MCF 10A (cell line): ENCODE measurements around the gene PRRC2B. TPM values are rescaled to one million over a fixed set of nuclear protein-coding genes. Genes with fewer than 3 reads are reported as not detected.
"Not testable (repeated sequence)": the region's sequence is repeated elsewhere in the genome, so short reads cannot be mapped to it uniquely, and the experiment has no call there.

Experiments used
- BruUV-seq: library from RNA; stranded (reverse); fragments of 400-500 nt; replicated peaks from 2 replicates; lab custom pipeline; 2021; lab: Mats Ljungman, UMichigan
- CTCF ChIA-PET: fragments of 300-600 bp; sonication (Branson Sonifier 250); formaldehyde crosslinking; extraction: SDS; loops from one replicate; lab custom pipeline; 2021; ENCODE audit warnings: antibody characterized with exemption, inconsistent platforms; lab: Yijun Ruan, JAX
- POLR2A ChIA-PET: fragments of 300-600, 350-650 bp; sonication (Branson Sonifier 250); formaldehyde crosslinking; extraction: SDS; loops from one replicate; lab custom pipeline; 2020; ENCODE audit warnings: antibody characterized with exemption, inconsistent platforms; lab: Yijun Ruan, JAX
- DNase-seq: peaks from one replicate; pipeline ENCODE4 v3.0.0-alpha.2; 2018; ENCODE audit not compliant: unreplicated experiment
- H3K27ac Mint-ChIP-seq: one replicate; pipeline ENCODE4 v1.8.0; 2022; ENCODE audit warnings: mild to moderate bottlenecking, low read depth, mixed read lengths; ENCODE audit not compliant: unreplicated experiment
- H3K27me3 Mint-ChIP-seq: one replicate; pipeline ENCODE4 v1.8.0; 2022; ENCODE audit warnings: mixed read lengths; ENCODE audit not compliant: insufficient read depth, unreplicated experiment
- H3K36me3 Mint-ChIP-seq: one replicate; pipeline ENCODE4 v1.8.0; 2022; ENCODE audit warnings: mild to moderate bottlenecking, moderate library complexity, mixed read lengths; ENCODE audit not compliant: insufficient read depth, unreplicated experiment
- H3K4me1 Mint-ChIP-seq: one replicate; pipeline ENCODE4 v1.8.0; 2022; ENCODE audit warnings: mixed read lengths; ENCODE audit not compliant: insufficient read depth, unreplicated experiment
- H3K4me3 Mint-ChIP-seq: one replicate; pipeline ENCODE4 v1.8.0; 2022; ENCODE audit warnings: mild to moderate bottlenecking, moderate library complexity, mixed read lengths; ENCODE audit not compliant: unreplicated experiment
- H3K9me3 Mint-ChIP-seq: one replicate; pipeline ENCODE4 v1.8.0; 2022; ENCODE audit warnings: mixed read lengths; ENCODE audit not compliant: unreplicated experiment
- intact Hi-C: fragments of 100-400 bp; cut with micrococcal nuclease; formaldehyde crosslinking; loops from 2 replicates; pipeline ENCODE4 v1.14.1; 2022
- total RNA-seq: library from RNA; stranded (reverse); gene quantifications from 2 replicates; pipeline ENCODE4 v1.2.3, GENCODE V29; 2022
- TF ChIP-seq, protein P1 (sequence below): fragments of 200-600 bp; IDR thresholded peaks from one replicate; pipeline ENCODE4 v1.8.0; 2022; ENCODE audit warnings: antibody characterized with exemption, mild to moderate bottlenecking; ENCODE audit not compliant: unreplicated experiment

The PRRC2B gene
- total RNA-seq, 1 experiment from 2014 or later: 186 TPM

DNA sequence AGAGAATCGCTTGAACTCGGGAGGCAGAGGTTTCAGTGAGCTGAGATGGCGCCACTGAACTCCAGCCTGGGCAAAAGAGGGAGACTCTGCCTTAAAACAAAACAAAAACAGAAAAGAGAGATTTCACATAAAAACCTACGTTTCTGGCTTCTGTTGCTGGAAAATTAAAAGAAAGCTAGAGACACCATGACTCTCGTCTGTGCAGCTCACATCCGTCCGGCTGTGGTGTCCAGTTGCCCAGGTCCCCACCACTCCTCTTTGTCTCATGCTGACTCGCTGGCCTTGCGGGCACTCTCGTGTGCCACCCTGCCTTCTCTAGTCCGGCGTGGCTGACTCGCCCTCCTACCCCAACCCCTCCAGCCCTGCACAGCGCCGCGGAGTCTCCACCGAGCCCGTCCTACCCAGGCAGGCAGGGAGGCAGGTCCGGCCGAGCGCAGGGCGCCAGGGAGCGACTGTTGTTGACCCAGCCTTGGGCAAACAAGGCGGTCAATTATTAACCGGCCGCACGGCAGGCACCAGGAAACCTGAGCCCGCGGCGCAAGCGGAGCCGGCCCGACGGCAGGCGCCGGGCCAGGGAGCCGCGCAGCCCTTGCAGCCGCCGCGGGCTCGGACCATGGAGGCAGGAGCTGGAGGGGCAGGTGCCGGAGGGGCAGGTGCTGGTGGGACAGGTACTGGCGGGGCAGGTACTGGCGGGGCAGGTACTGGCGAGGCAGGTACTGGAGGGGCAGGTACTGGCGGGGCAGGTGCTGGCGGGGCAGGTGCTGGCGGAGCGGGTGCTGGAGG, 151.3 kb downstream of the PRRC2B start, which contains the start of gene PRRT1B:
PRRT1B (plus strand) TSS at position 521 of the 783 bp plus-strand sequence; CDS start at position 614, 93 bp downstream.
- Mint-ChIP-seq H3K27ac (no peak within 1 kb of the TSS), H3K36me3 (no peaks in the 10 kb centered on the region), H3K4me1 (peaks cover 6% of the 10 kb centered on the region), H3K9me3 (peaks cover 15% of the 10 kb centered on the region), H3K27me3 (peaks cover 35% of the 10 kb centered on the region), H3K4me3 (no peak within 1 kb of the TSS)
- TF ChIP-seq, protein P1, sequence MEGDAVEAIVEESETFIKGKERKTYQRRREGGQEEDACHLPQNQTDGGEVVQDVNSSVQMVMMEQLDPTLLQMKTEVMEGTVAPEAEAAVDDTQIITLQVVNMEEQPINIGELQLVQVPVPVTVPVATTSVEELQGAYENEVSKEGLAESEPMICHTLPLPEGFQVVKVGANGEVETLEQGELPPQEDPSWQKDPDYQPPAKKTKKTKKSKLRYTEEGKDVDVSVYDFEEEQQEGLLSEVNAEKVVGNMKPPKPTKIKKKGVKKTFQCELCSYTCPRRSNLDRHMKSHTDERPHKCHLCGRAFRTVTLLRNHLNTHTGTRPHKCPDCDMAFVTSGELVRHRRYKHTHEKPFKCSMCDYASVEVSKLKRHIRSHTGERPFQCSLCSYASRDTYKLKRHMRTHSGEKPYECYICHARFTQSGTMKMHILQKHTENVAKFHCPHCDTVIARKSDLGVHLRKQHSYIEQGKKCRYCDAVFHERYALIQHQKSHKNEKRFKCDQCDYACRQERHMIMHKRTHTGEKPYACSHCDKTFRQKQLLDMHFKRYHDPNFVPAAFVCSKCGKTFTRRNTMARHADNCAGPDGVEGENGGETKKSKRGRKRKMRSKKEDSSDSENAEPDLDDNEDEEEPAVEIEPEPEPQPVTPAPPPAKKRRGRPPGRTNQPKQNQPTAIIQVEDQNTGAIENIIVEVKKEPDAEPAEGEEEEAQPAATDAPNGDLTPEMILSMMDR: no peak
- ChIA-PET POLR2A (no interaction called here), CTCF (interaction anchor here (0.7 to 1.5 kb wide), 3 partner anchors 46 to 218 kb away, joined by 3 read pairs; no protein-coding TSS in a partner anchor)
- BruUV-seq: no TSS peak
- intact Hi-C loops: no loop called here
- no peak for DNase-seq

DNA sequence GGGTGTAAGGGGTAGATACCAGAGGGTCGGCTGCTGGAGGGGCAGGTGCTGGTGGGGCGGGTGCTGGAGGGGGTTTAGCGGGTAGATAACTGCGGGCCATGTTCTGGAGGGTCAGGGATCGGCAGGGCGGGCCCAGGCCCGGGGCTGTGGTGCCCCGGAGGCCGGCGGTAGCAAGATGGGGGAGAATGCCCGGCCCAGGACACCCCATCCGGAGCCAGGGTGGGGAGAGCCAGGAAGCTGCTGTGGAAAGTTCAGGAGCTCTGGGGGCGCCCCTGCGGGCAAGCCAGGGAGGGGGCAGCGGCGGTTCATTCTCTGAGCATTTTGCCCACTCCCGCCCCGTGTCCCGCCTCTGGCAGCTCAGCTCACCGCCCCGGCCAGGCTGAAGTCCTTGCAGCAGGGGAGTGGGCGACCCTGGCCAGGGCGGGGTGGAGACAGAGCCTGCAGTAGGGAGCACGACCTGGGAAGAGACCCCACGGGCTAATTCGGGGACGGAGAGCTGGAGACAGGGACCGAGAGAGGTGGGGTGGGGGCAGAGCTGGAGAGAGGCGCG, 152.0 kb downstream of the PRRC2B start:
- H3K4me3 Mint-ChIP-seq: no peak overlapping the region
- no peak for DNase-seq
- intact Hi-C loops: no loop called here
- no peak overlapping the region for H3K27ac Mint-ChIP-seq
- no TSS peak for BruUV-seq
- ChIA-PET POLR2A (no interaction called here), CTCF (interaction anchor here (0.6 to 1.5 kb wide), 3 partner anchors 46 to 217 kb away, joined by 3 to 5 read pairs (median 3); no protein-coding TSS in a partner anchor)
- peaks cover 6% of the 10 kb centered on the region for H3K4me1 Mint-ChIP-seq
- TF ChIP-seq, protein P1: no peak
- H3K27me3 Mint-ChIP-seq: peaks cover 41% of the 10 kb centered on the region
- H3K36me3 Mint-ChIP-seq: no peaks in the 10 kb centered on the region
- peaks cover 15% of the 10 kb centered on the region for H3K9me3 Mint-ChIP-seq

DNA sequence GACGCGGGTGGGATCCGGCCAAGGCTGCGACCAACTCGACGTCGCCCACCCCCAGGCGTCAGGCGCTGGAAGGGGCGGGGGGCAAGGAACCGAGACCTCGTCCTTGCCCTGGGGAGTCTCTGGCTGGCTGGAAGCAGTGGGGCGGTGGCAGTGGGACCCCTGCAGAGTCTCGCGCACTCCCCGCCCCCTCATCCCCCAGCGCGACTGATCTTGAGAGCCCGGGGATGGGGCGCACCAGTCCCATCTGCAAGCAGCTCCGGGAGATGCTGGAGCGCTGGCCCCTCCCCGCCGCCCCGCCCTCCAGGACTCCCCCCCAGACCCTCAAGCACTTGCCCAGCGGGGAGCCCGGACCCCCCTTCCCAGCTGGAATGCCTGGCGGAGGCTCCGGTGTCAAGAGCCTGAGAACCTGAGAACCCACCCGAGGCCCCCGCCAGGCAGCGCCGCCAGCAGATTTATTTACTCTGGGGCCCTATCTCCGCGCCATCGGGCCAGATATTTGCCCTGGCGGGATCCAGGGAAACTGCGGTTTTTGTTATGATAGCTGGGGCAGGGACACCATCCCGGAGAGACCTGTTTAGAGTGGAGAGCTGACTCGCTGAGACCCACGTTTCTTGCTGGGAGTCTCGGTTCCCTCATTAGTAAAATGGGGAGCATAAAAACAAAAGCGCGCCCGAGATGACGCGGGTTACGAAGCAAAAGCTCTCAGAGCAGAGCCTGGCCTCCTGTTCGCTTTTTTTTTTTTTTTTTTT, 152.6 kb downstream of the PRRC2B start:
- TF ChIP-seq, protein P1: no peak
- H3K4me1 Mint-ChIP-seq: peaks cover 6% of the 10 kb centered on the region
- intact Hi-C loops: no loop called here
- ChIA-PET POLR2A (no interaction called here), CTCF (interaction anchor here (0.6 to 1.5 kb wide), 4 partner anchors 45 to 217 kb away, joined by 3 to 5 read pairs (median 3); no protein-coding TSS in a partner anchor)
- DNase-seq: no peak
- peaks cover 15% of the 10 kb centered on the region for H3K9me3 Mint-ChIP-seq
- no peak overlapping the region for H3K4me3 Mint-ChIP-seq
- BruUV-seq: no TSS peak
- H3K27ac Mint-ChIP-seq: no peak overlapping the region
- H3K36me3 Mint-ChIP-seq: no peaks in the 10 kb centered on the region
- H3K27me3 Mint-ChIP-seq: peaks cover 48% of the 10 kb centered on the region

DNA sequence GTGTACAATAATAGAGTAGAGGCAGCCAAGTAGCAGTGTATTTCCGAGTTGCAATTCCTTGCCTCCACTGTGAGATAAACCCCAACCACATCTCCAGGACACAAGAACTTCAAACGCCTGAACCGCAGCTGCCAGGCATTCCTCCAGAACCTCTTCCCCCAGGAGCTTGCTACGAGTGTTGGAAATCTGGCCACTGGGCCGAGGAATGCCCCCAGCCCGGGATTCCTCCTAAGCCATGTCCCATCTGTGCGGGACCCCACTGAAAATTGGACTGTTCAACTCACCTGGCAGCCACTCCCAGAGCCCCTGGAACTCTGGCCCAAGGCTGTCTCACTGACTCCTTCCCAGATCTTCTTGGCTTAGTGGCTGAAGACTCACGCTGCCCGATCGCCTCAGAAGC, 155.3 kb downstream of the PRRC2B start:
- H3K4me3 Mint-ChIP-seq, CTCF ChIA-PET, intact Hi-C loops, H3K4me1 Mint-ChIP-seq, DNase-seq, POLR2A ChIA-PET, H3K36me3 Mint-ChIP-seq, BruUV-seq, H3K9me3 Mint-ChIP-seq, H3K27ac Mint-ChIP-seq: not testable (repeated sequence)
- peaks cover 50% of the 10 kb centered on the region for H3K27me3 Mint-ChIP-seq

Other genes with a start within 250 kb of the PRRC2B start
- gene FAM78A, start 117.6 kb upstream of the PRRC2B start, total RNA-seq: 0.40 and 0.54 TPM in 2 replicates
- gene PLPP7, start 104.4 kb upstream of the PRRC2B start, total RNA-seq: not detected in 2 replicates
- gene POMT1, start 108.8 kb downstream of the PRRC2B start, total RNA-seq: 19.7 and 24.5 TPM in 2 replicates
- 20.0 and 22.7 TPM in 2 replicates for gene UCK1, start 137.2 kb downstream of the PRRC2B start, total RNA-seq
- gene PRRT1B, start 151.4 kb downstream of the PRRC2B start, total RNA-seq: not detected in 2 replicates